PC-3 (cell line): ENCODE data around the gene CAPN7. TPM values are rescaled to one million over a fixed set of nuclear protein-coding genes. Genes with fewer than 3 reads are reported as not detected.

Experiments
- ATAC-seq: fragments of 200-7000 bp; cut with Tn5 transposase; 2 replicates; pipeline ENCODE4 v1.9.1; 2020; ENCODE audit warnings: mild to moderate bottlenecking, moderate library complexity
- BruUV-seq: library from RNA; stranded (reverse); fragments of 400-500 nt; replicated peaks from 2 replicates; lab custom pipeline; 2021; lab: Mats Ljungman, UMichigan
- CTCF ChIA-PET: fragments of 300-600 bp; sonication (Branson Sonifier 250); formaldehyde crosslinking; loops from one replicate; lab custom pipeline; 2022; ENCODE audit warnings: antibody characterized with exemption; lab: Charles Lee
- POLR2A ChIA-PET: fragments of 300-600 bp; sonication (Branson Sonifier 250); formaldehyde crosslinking; loops from one replicate; lab custom pipeline; 2022; ENCODE audit warnings: antibody characterized with exemption; ENCODE audit not compliant: unreplicated experiment; lab: Charles Lee
- DNase-seq: peaks from one replicate; pipeline ENCODE4 v3.0.0-alpha.2; 2015
- H2AFZ ChIP-seq: fragments of 300-600 bp; sonication (generic); 2 replicates; pipeline ENCODE4 v1.6.0; 2016; ENCODE audit warnings: antibody characterized with exemption, low read length
- H3F3A ChIP-seq: fragments of 300-600 bp; sonication (generic); one replicate; pipeline ENCODE4 v1.6.0; 2017; ENCODE audit warnings: antibody characterized with exemption, low read length, control low read depth, mild to moderate bottlenecking; ENCODE audit not compliant: unreplicated experiment
- H3K27ac ChIP-seq: fragments of 300-600 bp; sonication (generic); 2 replicates; pipeline ENCODE4 v1.5.1; 2016; ENCODE audit warnings: mild to moderate bottlenecking, low read length
- H3K27me3 ChIP-seq: fragments of 300-600 bp; sonication (generic); 2 replicates; pipeline ENCODE4 v1.6.1; 2016; ENCODE audit warnings: low read length, mixed read lengths
- H3K36me3 ChIP-seq: fragments of 300-600 bp; sonication (generic); 2 replicates; pipeline ENCODE4 v1.6.1; 2016; ENCODE audit warnings: low read depth, mixed run types, low read length, mixed read lengths
- H3K4me1 ChIP-seq: fragments of 300-600 bp; sonication (generic); 2 replicates; pipeline ENCODE4 v1.5.1; 2016; ENCODE audit warnings: low read length; ENCODE audit not compliant: insufficient read depth
- H3K4me2 ChIP-seq: fragments of 300-600 bp; sonication (generic); 2 replicates; pipeline ENCODE4 v1.6.0; 2016; ENCODE audit warnings: low read length
- H3K4me3 ChIP-seq: fragments of 300-600 bp; sonication (generic); 2 replicates; pipeline ENCODE4 v1.5.1; 2016; ENCODE audit warnings: mild to moderate bottlenecking, low read length, mixed read lengths
- H3K79me2 ChIP-seq: fragments of 300-600 bp; sonication (generic); 2 replicates; pipeline ENCODE4 v1.6.1; 2017; ENCODE audit warnings: low read length, mixed read lengths
- H3K9ac ChIP-seq: fragments of 300-600 bp; sonication (generic); 2 replicates; pipeline ENCODE4 v1.6.0; 2016; ENCODE audit warnings: mild to moderate bottlenecking, low read length
- H3K9me2 ChIP-seq: fragments of 300-600 bp; sonication (generic); replicated peaks from 2 replicates; pipeline ENCODE4 v1.6.1; 2016; ENCODE audit warnings: mixed run types, low read length, mixed read lengths
- H3K9me3 ChIP-seq: fragments of 300-600 bp; sonication (generic); 2 replicates; pipeline ENCODE4 v1.6.1; 2016; ENCODE audit warnings: low read length, mixed read lengths
- H4K20me1 ChIP-seq: fragments of 300-600 bp; sonication (generic); 2 replicates; pipeline ENCODE4 v1.6.1; 2016; ENCODE audit warnings: low read length, mixed read lengths
- CTCF ChIP-seq: fragments of 300-600 bp; sonication (generic); conservative IDR thresholded peaks from 2 replicates; pipeline ENCODE4 v1.5.1; 2017; ENCODE audit warnings: antibody characterized with exemption, low read depth, mild to moderate bottlenecking, low read length
- EZH2 ChIP-seq: fragments of 300-600 bp; sonication (generic); IDR thresholded peaks from one replicate; pipeline ENCODE4 v1.6.1; 2017; ENCODE audit warnings: antibody characterized with exemption, mild to moderate bottlenecking, low read length; ENCODE audit not compliant: unreplicated experiment
- EZH2phosphoT487 ChIP-seq: fragments of 300-600 bp; sonication (generic); IDR thresholded peaks from 2 replicates; pipeline ENCODE4 v1.6.1; 2018; ENCODE audit warnings: mild to moderate bottlenecking, antibody characterized with exemption, low read length, borderline replicate concordance
- intact Hi-C: fragments of 100-400 bp; cut with micrococcal nuclease; formaldehyde crosslinking; loops from 2 replicates; pipeline ENCODE4 v1.9.0; 2023
- total RNA-seq: library from RNA; depleted of rRNA; stranded (reverse); fragments of >200 nt; gene quantifications from 2 replicates; pipeline ENCODE4 v1.2.3, GENCODE V29; 2014

The CAPN7 gene
- total RNA-seq, 1 experiment from 2014 or later: 32.7 TPM

DNA sequence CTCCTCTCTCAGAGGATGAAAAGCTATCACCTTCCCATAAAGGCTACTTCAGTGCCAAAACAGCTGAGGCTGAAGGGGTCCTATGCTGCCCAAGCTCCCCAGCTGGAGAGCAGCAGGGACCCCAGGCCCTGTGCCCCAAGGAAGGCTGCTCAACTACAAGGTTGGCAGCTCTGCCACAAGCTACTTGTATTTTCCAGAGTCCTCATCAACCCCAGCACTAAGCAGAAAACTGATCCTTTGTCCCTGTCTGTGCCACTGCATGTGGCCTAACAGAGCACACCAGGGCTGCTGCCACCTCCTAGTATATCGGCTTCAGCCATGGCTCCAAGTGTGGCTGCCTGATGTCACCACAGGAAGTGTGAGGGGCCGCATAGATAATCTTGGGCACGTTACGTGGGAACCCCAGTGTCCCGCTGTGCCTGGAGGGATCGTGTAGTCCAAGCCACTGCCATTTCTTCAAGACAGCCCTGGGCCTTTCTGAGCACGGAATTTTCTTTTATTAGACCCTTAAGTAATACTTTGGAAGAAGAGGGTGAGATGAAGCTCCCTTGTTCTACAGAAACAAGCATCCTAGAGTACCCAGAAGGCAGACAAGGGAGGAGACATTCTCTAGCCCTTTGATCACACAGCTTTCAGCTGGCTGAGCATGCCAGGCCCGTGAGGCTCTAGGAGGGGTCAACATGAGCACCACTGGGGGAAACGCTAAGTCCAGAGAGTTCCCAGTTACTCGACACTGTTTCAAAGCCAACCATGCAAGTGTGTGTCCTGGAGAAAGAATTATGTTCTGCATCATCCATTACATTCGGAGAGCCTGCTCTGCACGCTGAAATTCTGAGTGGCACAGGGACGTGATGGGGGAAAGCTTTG is 60.7 kb downstream of the CAPN7 start:
- Histone ChIP-seq H3K27ac (no peak overlapping the region), H3K36me3 (no peaks in the 10 kb centered on the region), H3K9me2 (no peaks in the 10 kb centered on the region), H3K4me2 (no peak overlapping the region), H3K79me2 (no peaks in the 10 kb centered on the region), H3K27me3 (no peaks in the 10 kb centered on the region), H3K4me1 (peaks cover 22% of the 10 kb centered on the region), H2AFZ (no peak overlapping the region), H3K9ac (no peak overlapping the region), H3K4me3 (no peak overlapping the region), H4K20me1 (no peaks in the 10 kb centered on the region), H3F3A (no peaks in the 10 kb centered on the region), H3K9me3 (no peaks in the 10 kb centered on the region)
- ATAC-seq (no peak), DNase-seq (no peak)
- intact Hi-C loops: loop anchor here (5.0 kb wide), 1 partner anchor 291 kb away; no protein-coding TSS in a partner anchor
- TF ChIP-seq CTCF: no peak
- no peak for TF ChIP-seq EZH2phosphoT487
- no peak for TF ChIP-seq EZH2
- CTCF ChIA-PET: interaction anchor here (1.7 kb wide), 1 partner anchor 140 kb away, joined by 9 read pairs; no protein-coding TSS in a partner anchor
- no TSS peak for BruUV-seq
- POLR2A ChIA-PET: no interaction called here

GRCh38 chr3:15267502-15267901 is 61.5 kb downstream of the CAPN7 start:
- TF ChIP-seq CTCF (no peak), EZH2 (no peak), EZH2phosphoT487 (no peak)
- Histone ChIP-seq H3K27me3 (no peaks in the 10 kb centered on the region), H2AFZ (no peak overlapping the region), H3K4me3 (no peak overlapping the region), H3K27ac (no peak overlapping the region), H3K9me2 (no peaks in the 10 kb centered on the region), H3K4me1 (peaks cover 22% of the 10 kb centered on the region), H3F3A (no peaks in the 10 kb centered on the region), H3K36me3 (no peaks in the 10 kb centered on the region), H3K9me3 (no peaks in the 10 kb centered on the region), H4K20me1 (no peaks in the 10 kb centered on the region), H3K9ac (no peak overlapping the region), H3K79me2 (no peaks in the 10 kb centered on the region), H3K4me2 (no peak overlapping the region)
- ChIA-PET POLR2A (interaction anchor here (0.9 kb wide), 1 partner anchor 137 kb away, joined by 3 read pairs; no protein-coding TSS in a partner anchor), CTCF (interaction anchor here (0.7 to 3.0 kb wide), 12 partner anchors 23 to 160 kb away, joined by 3 to 46 read pairs (median 4); partner anchors contain the start of genes CAPN7 and SH3BP5)
- intact Hi-C loops: loop anchor here (5.0 kb wide), 1 partner anchor 290 kb away; no protein-coding TSS in a partner anchor
- DNase-seq: no peak
- no peak for ATAC-seq
- no TSS peak for BruUV-seq
